ENCODE measurements around the gene CNTN4.

Gene CNTN4

GRCh38 chr3:2701471-2701870 lies 602.8 kb downstream of the CNTN4 start:
- no peaks in the 10 kb centered on the region for H4K20me1 ChIP-seq (ENCODE audit: insufficient read depth, low read length)
- no peak for TF ChIP-seq CTCF (IDR thresholded peaks at IDR 0.05; ENCODE audit: borderline replicate concordance, extremely low read depth, low read length, poor library complexity, severe bottlenecking)
- TF ChIP-seq EZH2 (IDR thresholded peaks at IDR 0.05; ENCODE audit: borderline replicate concordance, low read depth, low read length, severe bottlenecking) = no peak
- no peaks in the 10 kb centered on the region for H3K79me2 ChIP-seq (ENCODE audit: insufficient read depth, low read length)
- DNase-seq = no peak
- no peak overlapping the region for H3K4me3 ChIP-seq (ENCODE audit: low read depth in 1 of 2, low read length in 2 of 2)
- no peak overlapping the region for H2AFZ ChIP-seq (ENCODE audit: low read depth, low read length)
- no peaks in the 10 kb centered on the region for H3K36me3 ChIP-seq (ENCODE audit: insufficient read depth, low read length)
- H3K27me3 ChIP-seq (ENCODE audit: insufficient read depth, low read length, poor library complexity) = no peaks in the 10 kb centered on the region
- no peak for ATAC-seq (ENCODE audit: insufficient read depth, low read depth)
- no peaks in the 10 kb centered on the region for H3K4me1 ChIP-seq (ENCODE audit: insufficient read depth, low read length)
- H3K4me2 ChIP-seq (ENCODE audit: insufficient read depth, low read length) = no peak overlapping the region
- H3K9ac ChIP-seq (ENCODE audit: low read depth, low read length) = no peak overlapping the region
- no peaks in the 10 kb centered on the region for H3K9me3 ChIP-seq (ENCODE audit: insufficient read depth, low read length, severe bottlenecking)
- H3K27ac ChIP-seq (ENCODE audit: low read length) = no peak overlapping the region

GRCh38 chr3:2706144-2706835 lies 607.6 kb downstream of the CNTN4 start:
- DNase-seq (no peak), ATAC-seq (ENCODE audit: insufficient read depth, low read depth) (no peak)
- Histone ChIP-seq H3K36me3 (ENCODE audit: insufficient read depth, low read length) (no peaks in the 10 kb centered on the region), H3K4me2 (ENCODE audit: insufficient read depth, low read length) (no peak overlapping the region), H3K27me3 (ENCODE audit: insufficient read depth, low read length, poor library complexity) (no peaks in the 10 kb centered on the region), H3K4me3 (ENCODE audit: low read depth in 1 of 2, low read length in 2 of 2) (no peak overlapping the region), H3K9me3 (ENCODE audit: insufficient read depth, low read length, severe bottlenecking) (no peaks in the 10 kb centered on the region), H3K9ac (ENCODE audit: low read depth, low read length) (no peak overlapping the region), H3K4me1 (ENCODE audit: insufficient read depth, low read length) (no peaks in the 10 kb centered on the region), H3K27ac (ENCODE audit: low read length) (no peak overlapping the region), H3K79me2 (ENCODE audit: insufficient read depth, low read length) (no peaks in the 10 kb centered on the region), H2AFZ (ENCODE audit: low read depth, low read length) (no peak overlapping the region), H4K20me1 (ENCODE audit: insufficient read depth, low read length) (no peaks in the 10 kb centered on the region)
- TF ChIP-seq CTCF (IDR thresholded peaks at IDR 0.05; ENCODE audit: borderline replicate concordance, extremely low read depth, low read length, poor library complexity, severe bottlenecking) (no peak), EZH2 (IDR thresholded peaks at IDR 0.05; ENCODE audit: borderline replicate concordance, low read depth, low read length, severe bottlenecking) (no peak)

GRCh38 chr3:2706836-2707210 lies 608.2 kb downstream of the CNTN4 start:
- H3K4me2 ChIP-seq (ENCODE audit: insufficient read depth, low read length) = no peak overlapping the region
- no peaks in the 10 kb centered on the region for H4K20me1 ChIP-seq (ENCODE audit: insufficient read depth, low read length)
- TF ChIP-seq EZH2 (IDR thresholded peaks at IDR 0.05; ENCODE audit: borderline replicate concordance, low read depth, low read length, severe bottlenecking) = no peak
- TF ChIP-seq CTCF (IDR thresholded peaks at IDR 0.05; ENCODE audit: borderline replicate concordance, extremely low read depth, low read length, poor library complexity, severe bottlenecking) = no peak
- no peak overlapping the region for H2AFZ ChIP-seq (ENCODE audit: low read depth, low read length)
- ATAC-seq (ENCODE audit: insufficient read depth, low read depth) (no peak), DNase-seq (no peak)
- H3K4me1 ChIP-seq (ENCODE audit: insufficient read depth, low read length) = no peaks in the 10 kb centered on the region
- H3K9me3 ChIP-seq (ENCODE audit: insufficient read depth, low read length, severe bottlenecking) = no peaks in the 10 kb centered on the region
- no peaks in the 10 kb centered on the region for H3K36me3 ChIP-seq (ENCODE audit: insufficient read depth, low read length)
- H3K27ac ChIP-seq (ENCODE audit: low read length) = no peak overlapping the region
- H3K4me3 ChIP-seq (ENCODE audit: low read depth in 1 of 2, low read length in 2 of 2) = no peak overlapping the region
- no peaks in the 10 kb centered on the region for H3K79me2 ChIP-seq (ENCODE audit: insufficient read depth, low read length)
- no peak overlapping the region for H3K9ac ChIP-seq (ENCODE audit: low read depth, low read length)
- no peaks in the 10 kb centered on the region for H3K27me3 ChIP-seq (ENCODE audit: insufficient read depth, low read length, poor library complexity)

Data from DND-41 (cell line).